IPS-15b (cell line): ENCODE measurements around the gene ZNF804A.
"Not testable (repeated sequence)": the region's sequence is repeated elsewhere in the genome, so short reads cannot be mapped to it uniquely, and the experiment has no call there.

ENCODE experiments used
- H3K27me3 ChIP-seq: one replicate; pipeline ENCODE4 v1.6.1; 2013; ENCODE audit warnings: low read length; ENCODE audit not compliant: control insufficient read depth, insufficient read depth
- H3K36me3 ChIP-seq: one replicate; pipeline ENCODE4 v1.6.1; 2013; ENCODE audit warnings: low read length; ENCODE audit not compliant: control insufficient read depth, insufficient read depth
- H3K4me1 ChIP-seq: one replicate; pipeline ENCODE4 v1.6.1; 2013; ENCODE audit warnings: mild to moderate bottlenecking, low read length; ENCODE audit not compliant: control insufficient read depth, insufficient read depth
- H3K4me3 ChIP-seq: one replicate; pipeline ENCODE4 v1.5.1; 2013; ENCODE audit warnings: low read depth, low read length
- H3K9ac ChIP-seq: one replicate; pipeline ENCODE4 v1.6.1; 2013; ENCODE audit warnings: low read depth, mild to moderate bottlenecking, low read length
- H3K9me3 ChIP-seq: one replicate; pipeline ENCODE4 v1.6.1; 2013; ENCODE audit warnings: mild to moderate bottlenecking, low read length; ENCODE audit not compliant: control insufficient read depth, insufficient read depth

The ZNF804A gene

DNA sequence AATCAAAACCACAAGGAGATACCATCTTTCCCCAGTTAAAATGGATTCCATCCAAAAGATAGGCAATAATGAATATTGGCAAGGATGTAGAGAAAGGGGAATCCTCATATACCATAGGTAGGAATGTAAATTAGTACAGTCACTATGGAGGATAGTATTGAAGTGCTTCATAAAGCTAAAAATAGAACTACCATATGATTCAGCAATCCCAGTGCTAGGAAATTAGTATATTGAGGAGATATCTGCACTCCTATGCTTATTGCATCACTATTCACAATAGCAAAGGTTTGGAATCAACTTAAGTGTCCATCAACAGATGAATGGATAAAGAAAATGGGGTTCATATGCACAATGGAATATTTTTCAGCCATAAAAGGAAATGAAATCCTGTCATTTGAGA lies 251.2 kb downstream of the ZNF804A start:
- H3K27me3 ChIP-seq: no peaks in the 10 kb centered on the region
- H3K9me3 ChIP-seq: no peaks in the 10 kb centered on the region
- H3K4me1 ChIP-seq: no peaks in the 10 kb centered on the region
- no peaks in the 10 kb centered on the region for H3K36me3 ChIP-seq
- no peak overlapping the region for H3K4me3 ChIP-seq
- no peak overlapping the region for H3K9ac ChIP-seq

- Histone ChIP-seq H3K9ac (no peak overlapping the region), H3K4me1 (no peaks in the 10 kb centered on the region), H3K36me3 (no peaks in the 10 kb centered on the region), H3K4me3 (no peak overlapping the region), H3K9me3 (no peaks in the 10 kb centered on the region), H3K27me3 (no peaks in the 10 kb centered on the region)
These were observed 253.2 kb downstream of the ZNF804A start for GRCh38 chr2:184851576-184851975.

DNA sequence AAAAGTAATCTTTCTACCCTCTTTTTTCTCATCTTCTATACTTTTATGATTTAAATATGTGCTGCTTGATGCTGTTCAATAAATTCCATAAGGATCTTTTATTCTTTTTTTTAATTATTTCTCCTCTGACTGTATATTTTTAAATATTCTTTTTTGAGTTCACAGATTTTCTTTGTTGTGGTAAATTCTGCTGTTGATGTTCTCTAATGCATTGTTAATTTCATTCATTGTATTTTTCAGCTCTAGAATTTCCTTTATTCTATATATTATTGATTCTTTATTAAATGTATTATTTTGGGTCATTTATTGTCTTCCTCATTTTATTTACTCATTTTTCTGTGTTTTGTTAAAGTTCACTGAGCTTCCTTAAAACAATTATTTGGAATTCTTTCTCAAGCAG lies 260.9 kb downstream of the ZNF804A start:
- H3K36me3 ChIP-seq: no peaks in the 10 kb centered on the region
- H3K9ac ChIP-seq: no peak overlapping the region
- H3K4me3 ChIP-seq: no peak overlapping the region
- H3K9me3 ChIP-seq: no peaks in the 10 kb centered on the region
- no peaks in the 10 kb centered on the region for H3K27me3 ChIP-seq
- H3K4me1 ChIP-seq: no peaks in the 10 kb centered on the region

DNA sequence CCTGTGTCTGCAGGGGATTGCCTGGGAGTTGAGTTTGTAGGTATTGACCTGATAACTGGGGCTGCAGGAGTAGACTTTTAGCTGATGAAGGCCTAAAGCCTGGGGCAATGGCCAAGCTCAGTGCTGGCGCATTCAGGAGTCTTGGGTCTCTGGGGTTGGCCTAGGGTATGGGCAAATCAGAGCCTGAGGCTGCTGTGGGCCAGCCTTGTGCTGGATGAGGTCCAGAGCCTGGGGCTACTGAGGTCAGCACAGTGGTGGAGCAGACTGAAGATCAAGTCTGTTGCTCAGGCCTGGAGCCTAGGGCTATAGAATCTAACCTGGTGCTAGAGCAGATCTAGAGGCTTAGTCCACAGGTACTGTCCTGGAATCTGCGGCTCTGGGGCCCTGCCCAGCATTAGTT lies 262.4 kb downstream of the ZNF804A start:
- Histone ChIP-seq H3K27me3 (no peaks in the 10 kb centered on the region), H3K36me3 (no peaks in the 10 kb centered on the region), H3K9me3 (no peaks in the 10 kb centered on the region), H3K4me3 (no peak overlapping the region), H3K4me1 (no peaks in the 10 kb centered on the region), H3K9ac (no peak overlapping the region)

DNA sequence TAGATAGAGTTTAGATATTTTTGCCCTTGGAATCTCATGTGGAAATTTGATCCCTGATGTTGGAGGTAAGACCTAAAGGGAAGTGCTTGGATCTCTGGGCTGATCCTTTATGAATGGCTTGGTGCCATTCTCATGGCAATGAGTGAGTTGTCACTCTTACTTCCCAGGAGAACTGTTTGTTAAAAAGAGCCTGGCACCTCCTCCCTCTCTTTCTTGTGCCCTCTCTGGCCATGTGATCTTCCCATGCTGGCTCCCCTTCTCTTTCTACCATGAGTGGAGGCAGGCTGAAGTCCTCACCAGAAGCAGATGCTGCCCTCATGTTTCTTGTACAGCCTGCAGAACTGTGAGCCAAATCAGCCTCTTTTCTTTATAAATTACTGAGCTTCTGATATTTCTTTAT lies 276.9 kb downstream of the ZNF804A start:
- Histone ChIP-seq H3K4me3 (no peak overlapping the region), H3K36me3 (no peaks in the 10 kb centered on the region), H3K9me3 (no peaks in the 10 kb centered on the region)

GRCh38 chr2:184875911-184876310 lies 277.6 kb downstream of the ZNF804A start:
- H3K27me3 ChIP-seq: no peaks in the 10 kb centered on the region
- no peaks in the 10 kb centered on the region for H3K4me1 ChIP-seq
- H3K9ac ChIP-seq: no peak overlapping the region
- no peak overlapping the region for H3K4me3 ChIP-seq
- no peaks in the 10 kb centered on the region for H3K9me3 ChIP-seq
- H3K36me3 ChIP-seq: no peaks in the 10 kb centered on the region

More for the DNA sequence above, 276.9 kb downstream of the ZNF804A start:
- Histone ChIP-seq H3K9ac (no peak overlapping the region), H3K27me3 (no peaks in the 10 kb centered on the region), H3K4me1 (no peaks in the 10 kb centered on the region)

DNA sequence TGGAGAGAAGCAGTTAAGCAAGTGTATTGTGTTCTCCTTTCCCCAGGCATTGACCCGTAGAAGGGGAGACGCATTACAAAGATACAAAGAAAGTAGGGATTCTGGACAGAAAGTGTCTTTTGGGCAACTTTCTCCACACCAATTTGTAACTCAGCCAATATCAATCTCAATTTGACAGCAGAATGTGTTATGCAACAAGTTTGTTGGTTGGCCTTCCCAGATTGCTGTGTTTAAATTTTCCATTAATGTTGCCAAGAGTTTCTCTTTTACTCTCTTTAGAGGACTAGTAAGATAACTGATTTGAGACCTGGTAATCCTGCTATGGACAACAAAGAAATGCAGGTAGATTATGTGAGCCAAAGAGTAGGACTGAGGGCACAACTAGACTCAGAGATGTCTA lies 279.6 kb downstream of the ZNF804A start:
- Histone ChIP-seq H3K9me3 (no peaks in the 10 kb centered on the region), H3K36me3 (no peaks in the 10 kb centered on the region), H3K4me3 (no peak overlapping the region), H3K27me3 (no peaks in the 10 kb centered on the region), H3K4me1 (no peaks in the 10 kb centered on the region), H3K9ac (no peak overlapping the region)

GRCh38 chr2:184879671-184880070 lies 281.3 kb downstream of the ZNF804A start:
- H3K36me3 ChIP-seq: no peaks in the 10 kb centered on the region
- no peak overlapping the region for H3K4me3 ChIP-seq
- H3K27me3 ChIP-seq: no peaks in the 10 kb centered on the region
- H3K4me1 ChIP-seq: no peaks in the 10 kb centered on the region
- no peak overlapping the region for H3K9ac ChIP-seq
- no peaks in the 10 kb centered on the region for H3K9me3 ChIP-seq

- not testable (repeated sequence) for H3K9ac ChIP-seq, H3K4me3 ChIP-seq
These were observed 288.3 kb downstream of the ZNF804A start for GRCh38 chr2:184886585-184886984.

GRCh38 chr2:184890311-184890710 lies 292.0 kb downstream of the ZNF804A start:
- Histone ChIP-seq H3K9me3 (no peaks in the 10 kb centered on the region), H3K36me3 (no peaks in the 10 kb centered on the region), H3K4me1 (no peaks in the 10 kb centered on the region), H3K4me3 (no peak overlapping the region), H3K9ac (no peak overlapping the region), H3K27me3 (no peaks in the 10 kb centered on the region)

More at GRCh38 chr2:184886585-184886984, 288.3 kb downstream of the ZNF804A start:
- not testable (repeated sequence) for H3K4me1 ChIP-seq, H3K27me3 ChIP-seq, H3K36me3 ChIP-seq, H3K9me3 ChIP-seq

DNA sequence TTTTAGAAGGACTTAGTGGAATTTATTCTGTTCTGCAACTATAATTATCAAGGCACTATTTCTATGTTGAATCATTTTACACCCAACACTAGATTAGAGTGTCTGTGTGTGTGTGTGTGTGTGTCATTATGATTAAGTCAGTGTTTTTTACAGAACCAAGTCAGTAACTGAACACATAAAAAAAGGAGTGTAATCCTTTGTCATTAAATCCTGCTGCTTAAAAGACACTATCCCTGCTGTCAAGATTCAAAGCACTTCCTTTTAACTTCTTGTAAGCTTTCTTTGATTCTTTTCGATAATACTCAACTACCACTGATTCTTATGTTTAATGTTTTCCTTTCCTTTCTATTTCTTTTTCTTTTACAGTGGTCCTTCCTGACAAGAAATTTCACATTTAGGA lies 306.7 kb downstream of the ZNF804A start:
- no peaks in the 10 kb centered on the region for H3K27me3 ChIP-seq
- no peaks in the 10 kb centered on the region for H3K36me3 ChIP-seq
- no peak overlapping the region for H3K9ac ChIP-seq
- H3K4me3 ChIP-seq: no peak overlapping the region
- H3K9me3 ChIP-seq: no peaks in the 10 kb centered on the region
- no peaks in the 10 kb centered on the region for H3K4me1 ChIP-seq

DNA sequence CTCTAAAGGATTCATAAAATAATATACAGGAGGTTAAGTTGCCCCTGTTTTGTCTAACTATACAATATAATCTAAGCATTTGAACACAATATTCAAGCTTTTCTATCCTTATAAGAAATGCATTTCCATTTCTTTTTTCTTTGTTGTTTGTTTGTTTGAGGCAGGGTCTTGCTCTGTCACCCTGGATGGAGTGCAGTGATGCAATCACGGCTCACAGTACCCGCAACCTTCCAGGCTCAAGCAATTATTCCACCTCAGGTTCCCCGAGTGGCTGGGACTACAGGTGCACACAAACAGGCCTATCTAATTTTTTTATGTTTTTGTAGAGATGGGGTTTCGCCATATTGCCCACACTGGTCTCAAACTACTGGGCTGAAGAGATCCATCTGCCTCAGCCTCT lies 307.8 kb downstream of the ZNF804A start:
- no peaks in the 10 kb centered on the region for H3K36me3 ChIP-seq
- no peak overlapping the region for H3K9ac ChIP-seq
- no peaks in the 10 kb centered on the region for H3K9me3 ChIP-seq
- H3K4me1 ChIP-seq: no peaks in the 10 kb centered on the region
- no peak overlapping the region for H3K4me3 ChIP-seq
- no peaks in the 10 kb centered on the region for H3K27me3 ChIP-seq

DNA sequence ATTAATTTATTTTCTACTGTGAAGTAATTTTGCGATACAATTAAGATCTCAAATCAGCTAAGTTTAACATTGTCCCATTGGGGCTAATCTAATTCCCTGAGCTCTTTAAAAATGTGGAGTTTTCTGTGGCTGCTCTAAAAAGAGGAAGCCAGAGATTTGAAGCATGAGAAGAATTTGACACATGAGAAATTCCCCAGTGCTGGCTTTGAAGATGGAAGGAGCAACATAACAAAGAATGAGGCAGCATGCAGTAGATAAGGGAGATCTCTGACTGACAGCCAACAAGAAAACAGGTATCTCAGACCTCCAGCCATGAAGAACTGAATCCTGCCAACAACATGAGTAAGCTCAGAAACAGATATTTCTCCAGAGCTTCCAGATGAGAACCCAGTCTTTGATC lies 308.4 kb downstream of the ZNF804A start:
- H3K9ac ChIP-seq: no peak overlapping the region
- H3K36me3 ChIP-seq: no peaks in the 10 kb centered on the region
- H3K9me3 ChIP-seq: no peaks in the 10 kb centered on the region
- no peak overlapping the region for H3K4me3 ChIP-seq
- H3K27me3 ChIP-seq: no peaks in the 10 kb centered on the region
- H3K4me1 ChIP-seq: no peaks in the 10 kb centered on the region
